ENCODE measurements around the gene HOXC11.
A peak's percentile ranks its signal among the peaks of the same experiment; 100 is the strongest.

HOXC11 gene

DNA sequence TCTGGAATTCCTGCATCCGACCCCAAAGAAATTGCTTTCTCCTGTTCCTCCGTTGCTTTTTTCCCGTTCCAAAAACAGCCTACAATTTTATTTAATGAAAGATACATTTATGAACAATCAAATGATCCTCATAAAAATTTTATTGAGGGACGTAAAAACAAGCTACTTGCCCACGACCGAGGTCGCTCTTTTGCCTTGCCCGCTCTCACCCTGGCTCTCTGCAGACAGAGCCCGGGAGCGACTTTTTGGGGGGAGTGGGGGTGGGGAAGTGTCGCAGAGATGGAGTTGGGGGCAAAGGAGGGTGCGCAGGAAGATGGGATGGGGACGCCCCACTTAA is 25.9 kb downstream of the HOXC11 start:
- DNase-seq = no peak

DNA sequence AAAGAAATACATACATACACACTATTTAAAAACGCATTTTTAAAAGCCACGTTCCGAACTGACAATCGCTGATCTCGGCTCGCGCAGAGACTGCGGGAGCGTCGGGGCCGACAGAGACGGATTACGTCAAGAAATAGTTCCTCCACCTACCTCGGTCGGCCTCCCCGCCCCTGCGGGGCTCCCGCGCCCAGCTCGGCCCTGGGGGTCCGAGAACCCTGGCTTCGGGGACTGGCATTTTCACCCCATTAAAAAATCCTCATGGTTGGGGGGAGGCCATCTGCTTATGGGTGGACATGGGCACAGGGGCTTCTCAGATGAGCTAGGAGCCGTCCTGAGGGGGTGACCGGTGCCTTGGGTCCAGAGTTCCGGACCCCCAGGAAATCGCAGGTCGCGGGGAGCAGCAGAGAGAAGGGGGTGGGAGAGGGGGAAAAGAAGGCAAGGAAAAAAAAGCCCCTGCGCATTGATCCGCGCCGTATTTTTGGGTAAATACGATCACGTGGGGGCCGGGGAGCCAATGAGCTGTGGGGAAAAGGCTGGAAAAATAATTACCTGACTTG is 26.7 kb downstream of the HOXC11 start:
- peak in 1 of 2 experiments; percentile 38 for DNase-seq

DNA sequence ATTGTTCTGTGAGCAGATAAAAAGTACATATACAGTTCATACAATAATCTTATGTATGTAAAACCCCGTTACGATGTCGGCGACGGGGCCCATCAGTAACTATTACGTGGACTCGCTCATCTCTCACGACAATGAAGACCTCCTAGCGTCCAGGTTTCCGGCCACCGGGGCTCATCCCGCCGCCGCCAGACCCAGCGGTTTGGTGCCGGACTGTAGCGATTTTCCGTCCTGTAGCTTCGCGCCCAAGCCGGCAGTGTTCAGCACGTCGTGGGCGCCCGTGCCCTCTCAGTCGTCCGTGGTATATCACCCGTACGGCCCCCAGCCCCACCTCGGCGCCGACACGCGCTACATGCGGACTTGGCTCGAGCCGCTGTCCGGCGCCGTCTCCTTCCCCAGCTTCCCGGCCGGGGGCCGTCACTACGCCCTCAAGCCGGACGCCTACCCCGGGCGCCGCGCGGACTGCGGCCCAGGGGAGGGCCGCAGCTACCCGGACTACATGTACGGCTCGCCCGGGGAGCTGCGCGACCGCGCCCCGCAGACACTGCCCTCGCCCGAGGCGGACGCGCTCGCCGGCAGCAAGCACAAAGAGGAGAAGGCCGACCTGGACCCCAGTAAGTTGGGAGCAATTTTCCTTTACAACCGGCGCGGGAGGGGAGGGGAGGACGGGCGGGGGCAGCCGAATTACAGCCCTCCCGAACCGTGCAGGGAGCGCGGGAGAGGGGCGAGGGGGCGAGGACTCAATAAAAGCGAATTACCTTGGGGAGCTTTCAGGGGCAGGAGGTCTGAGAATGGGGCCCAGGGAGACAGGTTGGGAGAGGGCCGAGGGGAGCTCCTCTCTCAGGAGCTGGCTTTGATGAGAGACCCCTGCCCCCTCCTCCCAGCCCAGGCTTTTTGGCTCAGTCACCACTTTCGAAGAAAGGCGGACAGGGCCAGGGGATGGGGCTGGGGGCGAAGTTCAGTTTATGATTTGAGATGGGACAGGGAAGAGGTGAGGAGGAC is 27.5 kb downstream of the HOXC11 start, which contains the start of gene HOXC9:
Gene HOXC9, plus strand, starts transcription at position 46 of the 999 bp plus-strand sequence. Its CDS starts 28 bp downstream, at position 74.
- DNase-seq = peak in 1 of 2 experiments; percentile 59

DNA sequence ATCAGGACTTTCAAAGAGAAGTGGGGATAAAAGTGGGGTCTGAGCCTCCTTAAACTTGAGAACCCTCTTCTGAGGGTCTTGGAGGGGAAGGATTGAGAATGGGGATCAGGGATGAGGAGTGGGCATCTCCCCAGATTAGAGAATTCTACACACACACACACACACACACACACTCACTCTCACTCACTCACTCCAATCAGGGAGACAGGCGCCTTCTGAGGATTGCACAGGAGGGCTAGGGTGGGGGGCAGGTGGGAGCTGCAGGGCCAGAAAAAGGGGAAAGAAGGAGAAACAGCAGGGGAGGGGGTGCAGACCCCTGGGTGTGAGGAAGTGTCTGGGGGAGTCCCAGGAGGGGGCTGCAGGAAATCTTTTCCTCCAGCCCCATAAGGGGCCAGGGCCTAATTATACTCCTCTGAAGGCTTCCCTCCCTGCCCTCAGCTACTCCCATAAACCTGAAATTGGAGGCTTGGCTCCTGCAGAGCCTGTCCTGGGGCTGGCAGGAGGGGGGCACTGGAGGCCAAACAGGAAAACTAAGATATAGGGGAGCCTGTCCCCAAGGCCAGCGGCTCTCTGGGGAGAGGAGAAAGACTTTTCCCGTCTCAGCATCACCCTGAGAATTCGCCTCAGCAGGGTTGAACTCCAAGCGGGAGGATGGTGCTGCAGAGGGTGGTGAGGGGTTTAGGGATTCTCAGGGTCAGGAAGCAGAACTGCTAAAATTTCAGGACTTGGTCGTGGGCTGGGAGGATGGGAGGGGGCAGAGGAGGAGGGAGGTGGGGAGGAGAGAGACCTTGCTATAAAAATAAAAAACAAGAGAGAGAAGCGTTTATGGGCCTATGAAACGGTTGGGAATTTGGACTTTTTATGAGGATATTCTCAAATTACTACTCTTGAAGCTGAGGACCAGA is 28.6 kb downstream of the HOXC11 start:
- no peak for DNase-seq

DNA sequence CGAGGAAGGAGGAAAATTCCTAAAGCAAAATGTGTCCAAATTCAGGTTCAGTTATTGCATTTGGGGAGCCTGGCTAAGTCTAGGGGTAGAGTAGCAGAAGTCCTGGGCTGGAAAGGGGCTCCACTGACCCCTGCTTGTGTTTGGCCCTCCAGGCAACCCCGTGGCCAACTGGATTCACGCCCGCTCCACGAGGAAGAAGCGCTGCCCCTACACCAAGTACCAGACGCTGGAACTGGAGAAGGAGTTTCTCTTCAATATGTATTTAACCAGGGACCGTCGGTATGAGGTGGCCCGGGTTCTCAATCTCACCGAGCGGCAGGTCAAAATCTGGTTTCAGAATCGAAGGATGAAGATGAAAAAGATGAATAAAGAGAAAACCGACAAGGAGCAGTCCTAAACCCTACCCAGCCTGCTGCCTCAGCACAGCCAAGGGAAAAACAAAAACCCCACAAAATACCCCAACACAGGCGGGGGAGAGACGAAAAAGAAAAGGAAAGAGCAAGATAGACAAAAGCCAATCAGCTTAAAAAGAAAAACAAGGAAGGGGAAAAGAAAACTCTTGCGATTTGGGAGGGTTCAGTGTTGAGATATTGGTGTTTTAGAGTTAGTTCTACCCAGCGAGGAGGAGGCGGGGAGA is 29.5 kb downstream of the HOXC11 start:
- no peak for DNase-seq

DNA sequence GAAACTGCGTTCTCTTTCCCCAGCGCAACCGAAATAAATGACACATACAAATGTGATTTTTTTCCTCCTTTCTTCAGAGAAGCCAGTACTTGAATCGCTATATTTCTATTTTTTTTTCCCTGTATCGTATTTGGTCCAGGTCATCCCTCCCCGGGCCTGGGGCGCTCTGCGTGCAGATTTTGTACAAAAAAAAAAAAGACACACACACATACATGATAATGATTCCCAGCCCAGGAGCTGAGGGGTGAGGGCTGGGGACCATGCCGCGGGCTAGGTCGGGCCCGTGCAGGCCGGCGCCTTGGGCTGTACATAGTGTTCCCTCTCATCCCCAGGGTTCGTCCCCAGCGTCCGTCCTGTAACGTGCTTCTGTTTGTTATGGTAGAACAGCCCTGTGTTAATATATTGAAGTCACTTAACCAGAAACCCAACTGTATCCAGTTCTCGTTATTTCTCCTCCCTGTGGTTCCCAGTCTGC is 30.0 kb downstream of the HOXC11 start:
- DNase-seq = no peak

DNA sequence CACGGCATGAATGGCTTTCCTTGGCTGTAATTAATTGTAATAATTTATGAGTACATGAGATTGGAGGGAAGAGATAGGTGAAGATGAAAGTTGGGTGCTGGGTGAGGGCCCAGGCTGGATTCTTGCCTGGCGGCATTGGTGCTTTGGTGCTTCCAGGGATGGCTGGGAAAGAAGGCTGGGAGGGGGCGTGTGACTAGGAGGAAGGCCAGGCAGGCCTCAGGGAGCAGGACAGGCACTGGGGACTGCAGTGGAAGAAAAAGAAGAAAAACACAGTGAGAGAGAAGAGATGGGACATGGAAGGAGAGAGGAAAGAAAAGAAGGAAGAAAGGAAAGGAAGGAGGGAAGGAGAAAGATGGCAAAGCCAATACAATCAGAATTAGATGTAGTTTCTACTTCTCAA is 30.7 kb downstream of the HOXC11 start:
- DNase-seq = no peak

DNA sequence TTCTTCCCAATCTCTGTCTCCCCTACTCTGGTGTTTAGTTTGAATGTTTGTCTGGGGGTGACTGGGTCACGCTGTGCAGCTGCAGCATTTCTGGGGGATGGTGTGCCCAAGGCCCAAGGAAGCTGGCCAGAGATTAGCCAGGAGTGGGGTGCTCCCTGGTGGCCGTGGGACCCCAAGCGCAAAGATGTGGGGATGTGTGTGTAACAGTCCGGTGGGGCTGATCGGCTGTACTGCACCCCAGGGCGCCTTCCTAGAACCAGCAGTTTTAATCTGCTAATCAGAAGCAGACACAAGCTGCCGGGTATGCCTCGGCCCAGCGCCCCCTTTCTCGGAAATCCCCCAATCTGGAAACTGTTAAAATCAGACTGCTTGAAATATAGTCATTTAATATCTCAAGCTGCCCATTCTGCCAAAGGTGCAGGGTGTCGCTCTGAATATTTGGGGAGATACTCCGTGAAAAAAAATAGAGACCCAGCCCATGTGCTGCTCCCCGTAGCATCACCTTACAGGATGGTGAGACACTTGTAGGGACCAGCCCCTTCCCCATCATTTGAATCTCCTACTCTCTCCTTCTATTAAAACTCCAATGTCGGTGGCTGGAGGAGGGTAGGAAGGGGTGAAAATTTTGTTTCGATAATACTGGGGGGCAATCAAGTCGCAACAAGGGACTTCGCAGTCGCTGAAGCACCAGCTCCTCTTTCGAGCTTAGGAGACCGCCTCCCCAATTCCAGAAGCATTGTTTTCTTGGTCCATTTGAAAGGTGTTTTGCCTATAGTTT is 31.3 kb downstream of the HOXC11 start:
- DNase-seq = peak in 1 of 2 experiments; percentile 7

DNA sequence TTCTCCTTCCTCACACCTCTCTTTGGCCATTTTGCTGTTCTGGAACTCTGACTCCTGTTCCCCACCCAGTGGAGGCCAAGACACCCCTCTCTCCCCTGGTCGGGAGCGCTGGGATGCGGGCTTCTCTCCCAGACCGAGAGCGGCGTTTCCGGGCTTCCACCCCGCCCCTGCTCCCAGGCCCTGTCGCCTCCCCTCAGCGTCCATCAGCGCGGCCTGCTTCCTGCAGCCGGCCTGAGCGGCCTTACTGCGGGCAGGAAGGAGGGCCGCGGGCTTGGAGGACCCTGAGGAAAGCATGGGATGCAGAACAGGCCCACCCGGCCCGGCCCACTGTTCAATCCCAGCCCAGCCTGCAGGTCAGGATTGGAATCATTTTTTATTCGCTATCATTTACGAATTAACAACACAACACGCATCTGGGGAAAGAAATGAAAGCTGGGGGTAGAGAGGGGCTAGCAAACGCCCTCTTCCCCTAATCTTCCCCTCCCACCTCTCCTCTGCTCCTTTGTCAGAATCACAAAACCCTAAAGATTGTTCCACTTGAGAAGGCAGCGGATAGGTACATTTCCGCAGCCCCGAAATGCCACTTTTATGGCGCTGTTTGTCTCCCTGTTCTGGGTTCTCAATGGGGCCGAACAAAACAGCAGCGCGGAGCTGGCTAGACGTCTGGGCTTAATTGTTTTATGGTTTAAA is 32.1 kb downstream of the HOXC11 start:
- no peak for DNase-seq

DNA sequence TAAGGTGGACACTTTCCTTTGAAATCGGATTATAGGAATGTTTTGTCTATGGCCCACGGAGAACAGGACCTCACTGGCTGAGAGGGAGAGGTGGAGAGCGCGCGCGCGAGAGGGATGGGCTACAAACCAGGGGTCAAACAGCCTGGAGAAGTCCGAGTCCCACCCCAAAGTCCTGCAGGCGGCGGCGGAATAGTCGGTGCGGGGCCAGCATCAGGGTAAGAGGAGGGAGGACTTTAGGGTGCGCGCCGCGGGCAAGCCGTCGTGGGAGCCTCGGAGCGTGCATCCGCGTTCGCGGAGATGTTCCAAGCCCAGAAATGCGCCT is 32.6 kb downstream of the HOXC11 start:
- DNase-seq = no peak

DNA sequence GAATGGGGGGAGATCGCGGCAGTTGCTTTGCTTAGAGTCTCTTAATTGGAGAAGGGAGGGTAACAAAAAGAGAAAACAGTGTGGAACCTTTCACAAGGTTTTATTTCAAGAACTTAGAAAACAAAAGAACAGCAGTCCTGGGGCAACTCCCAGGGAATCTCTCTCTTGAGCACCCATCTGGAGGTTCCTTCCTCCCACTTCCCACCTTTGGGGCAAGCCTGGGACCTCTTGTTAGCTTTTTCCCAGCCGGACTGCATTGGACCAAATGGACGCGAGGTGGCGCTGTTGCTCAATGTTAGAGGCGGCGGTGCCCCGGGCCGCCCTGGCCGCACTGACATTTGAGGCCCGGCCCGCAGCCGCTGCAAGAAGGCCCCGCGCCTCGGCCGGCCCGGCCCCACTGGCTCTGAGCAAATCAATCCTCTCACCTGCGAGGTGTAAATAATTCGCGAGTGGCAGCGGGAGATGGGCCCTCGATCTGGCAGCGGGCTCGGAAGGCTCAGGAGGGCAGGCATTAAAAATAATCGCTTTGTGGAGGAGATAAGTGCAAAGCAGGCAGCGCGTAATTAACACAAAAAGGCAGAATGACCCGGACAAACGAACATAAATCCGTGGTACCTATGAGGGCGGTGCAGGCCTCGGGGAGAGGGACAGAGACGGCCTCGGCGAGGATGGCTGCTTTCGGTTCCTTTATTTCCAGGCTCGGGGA is 33.1 kb downstream of the HOXC11 start:
- DNase-seq = peak in 1 of 2 experiments; percentile 63

DNA sequence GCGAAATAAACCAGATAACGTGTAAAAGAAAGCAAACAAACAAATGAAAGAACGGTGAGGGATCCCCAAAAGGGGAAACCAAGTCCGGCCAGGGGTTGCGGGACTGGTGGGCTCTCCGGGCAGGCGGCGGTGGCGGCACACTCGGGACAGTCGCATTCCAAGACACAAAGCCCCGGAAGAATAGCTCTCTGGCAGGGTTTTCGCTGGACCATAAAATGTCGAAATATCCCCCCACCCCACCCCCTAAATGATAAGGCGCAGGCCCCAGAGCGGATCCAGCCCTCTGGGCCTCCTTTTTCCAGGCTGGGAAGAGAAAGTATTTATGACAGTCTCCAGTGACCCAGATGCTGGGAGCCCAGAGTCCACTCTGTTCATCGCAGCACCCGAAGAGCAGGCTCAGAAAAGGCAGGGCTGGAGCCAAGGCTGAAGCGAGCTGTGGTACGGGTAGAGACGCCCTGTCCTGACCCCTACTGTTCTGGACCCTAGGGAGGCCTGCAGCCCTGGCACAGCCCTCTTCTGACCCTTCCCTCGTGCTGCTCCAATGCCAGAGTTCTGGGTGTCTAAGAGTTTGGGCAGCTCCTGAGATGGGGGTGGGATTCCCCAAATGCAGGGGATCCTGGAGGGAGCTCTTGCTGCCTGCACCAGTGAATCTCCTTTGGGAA is 33.8 kb downstream of the HOXC11 start:
- no peak for DNase-seq

DNA sequence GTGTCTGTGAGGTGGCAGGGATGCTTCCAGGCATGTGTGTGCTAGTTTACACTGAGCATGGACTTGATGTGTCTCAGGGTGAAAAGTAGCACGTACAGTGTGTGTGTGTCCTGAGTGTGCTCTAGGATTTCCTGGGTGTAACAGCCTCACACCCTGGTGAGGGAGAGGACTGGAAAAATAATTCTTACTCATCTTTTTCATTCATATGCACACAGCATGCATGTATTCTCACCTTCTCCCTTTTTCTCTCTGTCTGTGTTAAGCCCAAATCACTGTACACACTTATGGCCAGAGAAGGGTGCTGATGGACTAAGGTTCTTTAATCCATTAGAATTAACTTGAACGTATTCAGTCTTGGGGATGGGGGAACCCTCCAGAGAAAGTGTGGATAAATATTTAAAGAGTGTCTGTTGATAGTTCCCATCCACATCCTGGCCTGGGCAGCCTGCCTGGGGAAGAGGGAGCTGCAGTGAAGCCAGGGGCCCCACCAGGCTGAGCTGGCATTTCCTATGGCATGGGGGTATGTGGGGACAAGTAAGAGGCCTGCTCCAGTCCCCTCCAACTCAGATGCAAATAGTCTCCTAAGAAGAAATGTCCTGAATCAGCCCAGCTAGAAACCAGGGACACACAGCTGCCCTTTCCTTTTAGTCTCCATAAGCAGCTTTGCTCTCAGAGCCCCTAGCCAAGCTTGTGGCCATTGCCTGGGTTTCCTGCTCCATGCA is 34.8 kb downstream of the HOXC11 start:
- no peak for DNase-seq

DNA sequence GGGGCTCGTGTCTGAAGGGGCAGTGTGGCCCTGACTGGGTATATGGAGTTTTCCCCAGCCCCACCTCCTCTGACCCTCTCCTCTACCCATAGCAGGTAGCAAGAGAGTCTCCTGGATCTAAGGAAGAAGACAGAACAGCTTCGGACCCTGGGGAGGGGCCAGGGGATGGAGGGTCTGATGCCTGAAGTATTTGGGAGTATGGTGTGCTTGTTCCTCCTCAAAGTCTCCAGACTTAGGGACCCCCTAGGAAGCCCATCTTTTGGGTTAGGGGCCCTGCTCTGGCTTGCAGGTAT is 35.3 kb downstream of the HOXC11 start:
- DNase-seq = no peak

DNA sequence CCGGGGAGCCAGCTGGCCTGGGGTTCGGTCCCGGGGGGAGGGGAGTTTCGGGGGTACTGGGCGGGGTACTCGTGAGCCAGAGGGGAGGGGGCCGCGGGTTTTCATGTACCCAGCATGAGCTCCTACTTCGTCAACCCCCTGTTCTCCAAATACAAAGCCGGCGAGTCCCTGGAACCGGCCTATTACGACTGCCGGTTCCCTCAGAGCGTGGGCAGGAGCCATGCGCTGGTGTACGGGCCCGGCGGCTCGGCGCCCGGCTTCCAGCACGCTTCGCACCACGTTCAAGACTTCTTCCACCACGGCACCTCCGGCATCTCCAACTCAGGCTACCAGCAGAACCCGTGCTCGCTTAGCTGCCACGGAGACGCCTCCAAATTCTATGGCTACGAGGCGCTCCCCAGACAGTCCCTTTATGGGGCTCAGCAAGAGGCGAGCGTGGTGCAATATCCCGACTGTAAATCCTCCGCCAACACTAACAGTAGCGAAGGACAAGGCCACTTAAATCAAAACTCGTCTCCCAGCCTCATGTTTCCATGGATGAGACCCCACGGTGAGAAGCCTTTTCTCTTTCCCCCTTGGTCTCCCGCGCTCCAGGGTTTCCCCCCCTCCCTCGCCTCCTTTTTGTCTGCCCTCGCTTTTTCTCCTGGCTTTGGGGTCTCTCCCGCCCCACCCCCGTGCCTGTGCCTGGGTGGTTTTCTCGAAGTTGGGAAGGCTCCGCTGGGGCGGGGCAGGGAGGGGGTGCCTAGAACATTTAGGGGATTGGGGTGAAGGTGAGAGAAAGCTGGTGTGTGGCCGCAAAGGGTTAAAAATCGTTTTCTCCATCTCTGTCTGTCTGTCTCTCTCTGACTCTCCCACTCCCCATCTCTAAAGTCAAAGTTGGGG is 36.5 kb downstream of the HOXC11 start:
- peak in 1 of 2 experiments; percentile 34 for DNase-seq

DNA sequence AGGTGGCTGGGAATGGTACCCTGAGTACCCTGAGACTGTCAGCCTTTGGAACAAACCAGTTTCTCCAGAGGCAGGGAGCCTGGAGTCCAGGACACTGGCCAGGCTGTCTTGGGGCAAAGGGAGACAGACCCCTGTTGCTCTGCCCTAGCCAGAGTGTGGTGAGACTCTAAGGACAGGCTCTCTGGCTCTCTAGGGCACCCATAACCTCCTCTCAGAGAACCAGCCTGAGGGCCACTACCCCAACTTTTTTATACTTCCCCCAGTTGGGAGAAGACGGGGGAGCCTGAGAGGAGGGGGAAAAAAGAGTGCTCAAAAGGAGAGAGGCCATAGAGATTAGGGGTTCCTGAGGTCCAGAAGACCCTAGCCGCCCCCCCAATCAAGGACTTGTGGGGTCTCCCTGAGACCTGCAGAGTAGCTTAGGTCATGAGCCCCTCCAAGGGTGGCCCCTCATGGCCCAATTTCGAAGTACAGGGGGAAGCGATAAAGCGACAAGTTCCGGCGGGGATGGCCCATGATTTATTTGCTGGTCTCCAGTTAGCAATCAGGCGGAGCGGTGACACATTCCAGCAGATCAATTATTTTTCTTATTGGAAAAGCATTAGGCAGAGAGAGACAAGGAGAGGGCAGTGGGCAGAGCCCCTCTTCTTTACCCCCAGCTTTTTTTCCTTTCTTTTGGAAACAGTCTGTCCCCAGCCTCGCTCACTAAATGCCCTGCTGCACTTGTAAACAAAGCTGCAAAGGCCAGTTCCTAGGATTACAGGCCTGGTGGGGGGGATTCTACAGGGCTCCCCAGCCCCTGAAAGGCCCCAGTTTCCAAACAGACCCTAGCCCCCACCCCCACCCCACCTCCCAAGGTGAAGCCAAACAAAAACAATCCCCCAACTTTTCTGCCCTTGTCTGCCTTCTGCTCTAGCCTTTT is 37.4 kb downstream of the HOXC11 start:
- DNase-seq = no peak

DNA sequence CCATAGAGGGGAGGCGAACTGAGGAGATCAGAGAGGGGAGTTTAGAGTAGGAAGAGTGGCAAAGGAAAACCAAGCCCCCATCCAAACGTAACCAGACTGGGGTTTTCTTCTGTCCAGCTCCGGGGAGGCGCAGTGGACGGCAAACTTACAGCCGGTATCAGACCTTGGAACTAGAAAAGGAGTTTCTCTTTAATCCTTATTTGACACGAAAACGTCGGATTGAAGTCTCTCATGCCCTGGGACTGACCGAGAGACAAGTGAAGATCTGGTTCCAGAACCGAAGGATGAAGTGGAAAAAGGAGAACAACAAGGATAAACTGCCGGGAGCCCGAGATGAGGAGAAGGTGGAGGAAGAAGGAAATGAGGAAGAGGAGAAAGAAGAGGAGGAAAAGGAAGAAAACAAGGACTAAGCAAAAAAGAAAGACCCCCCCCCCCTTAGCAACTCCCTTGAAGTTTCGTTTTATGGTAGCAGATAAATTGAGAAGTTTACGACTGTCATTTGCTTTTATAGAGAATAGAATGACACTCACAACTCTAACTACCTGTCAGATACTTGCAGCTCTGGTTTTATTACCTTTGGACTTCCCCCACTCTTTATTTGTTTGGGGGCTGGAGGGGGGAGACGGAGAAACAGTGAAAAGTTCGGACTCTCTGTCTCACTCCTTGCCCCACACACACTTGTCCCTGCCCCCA is 38.2 kb downstream of the HOXC11 start:
- DNase-seq = no peak

All from SW 1271 (cell line).